ENCODE data around the gene ZNF654.

DNA sequence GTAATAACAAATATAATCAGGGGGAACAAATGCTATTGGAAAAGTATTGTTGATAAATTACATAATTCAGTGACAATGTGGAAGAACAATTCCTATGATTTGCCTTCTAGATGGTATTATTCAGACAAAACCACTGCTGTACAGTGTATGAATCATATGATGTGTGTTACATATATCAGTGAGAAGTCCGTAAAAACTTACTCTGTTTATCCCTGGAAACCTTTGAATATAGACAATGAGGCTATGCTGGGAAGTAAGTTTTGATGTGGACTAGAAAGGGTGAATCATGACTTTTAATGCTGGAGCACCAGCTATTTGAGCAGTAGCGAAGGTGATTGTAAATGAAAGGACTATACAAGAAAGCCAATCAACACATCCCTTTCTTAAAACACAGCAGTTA is 108.6 kb downstream of the ZNF654 start:
- TF ChIP-seq EZH2 (IDR thresholded peaks at IDR 0.05; ENCODE audit: borderline replicate concordance, insufficient read depth, low read length, poor library complexity, severe bottlenecking) (no peak), RAD21 (conservative IDR thresholded peaks at IDR 0.05) (no peak), MXI1 (conservative IDR thresholded peaks at IDR 0.05; ENCODE audit: poor library complexity, severe bottlenecking) (no peak)
- TF ChIP-seq, protein P1, sequence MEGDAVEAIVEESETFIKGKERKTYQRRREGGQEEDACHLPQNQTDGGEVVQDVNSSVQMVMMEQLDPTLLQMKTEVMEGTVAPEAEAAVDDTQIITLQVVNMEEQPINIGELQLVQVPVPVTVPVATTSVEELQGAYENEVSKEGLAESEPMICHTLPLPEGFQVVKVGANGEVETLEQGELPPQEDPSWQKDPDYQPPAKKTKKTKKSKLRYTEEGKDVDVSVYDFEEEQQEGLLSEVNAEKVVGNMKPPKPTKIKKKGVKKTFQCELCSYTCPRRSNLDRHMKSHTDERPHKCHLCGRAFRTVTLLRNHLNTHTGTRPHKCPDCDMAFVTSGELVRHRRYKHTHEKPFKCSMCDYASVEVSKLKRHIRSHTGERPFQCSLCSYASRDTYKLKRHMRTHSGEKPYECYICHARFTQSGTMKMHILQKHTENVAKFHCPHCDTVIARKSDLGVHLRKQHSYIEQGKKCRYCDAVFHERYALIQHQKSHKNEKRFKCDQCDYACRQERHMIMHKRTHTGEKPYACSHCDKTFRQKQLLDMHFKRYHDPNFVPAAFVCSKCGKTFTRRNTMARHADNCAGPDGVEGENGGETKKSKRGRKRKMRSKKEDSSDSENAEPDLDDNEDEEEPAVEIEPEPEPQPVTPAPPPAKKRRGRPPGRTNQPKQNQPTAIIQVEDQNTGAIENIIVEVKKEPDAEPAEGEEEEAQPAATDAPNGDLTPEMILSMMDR (IDR thresholded peaks at IDR 0.05; ENCODE audit: poor library complexity, severe bottlenecking), result no peak
- TF ChIP-seq, protein P2, sequence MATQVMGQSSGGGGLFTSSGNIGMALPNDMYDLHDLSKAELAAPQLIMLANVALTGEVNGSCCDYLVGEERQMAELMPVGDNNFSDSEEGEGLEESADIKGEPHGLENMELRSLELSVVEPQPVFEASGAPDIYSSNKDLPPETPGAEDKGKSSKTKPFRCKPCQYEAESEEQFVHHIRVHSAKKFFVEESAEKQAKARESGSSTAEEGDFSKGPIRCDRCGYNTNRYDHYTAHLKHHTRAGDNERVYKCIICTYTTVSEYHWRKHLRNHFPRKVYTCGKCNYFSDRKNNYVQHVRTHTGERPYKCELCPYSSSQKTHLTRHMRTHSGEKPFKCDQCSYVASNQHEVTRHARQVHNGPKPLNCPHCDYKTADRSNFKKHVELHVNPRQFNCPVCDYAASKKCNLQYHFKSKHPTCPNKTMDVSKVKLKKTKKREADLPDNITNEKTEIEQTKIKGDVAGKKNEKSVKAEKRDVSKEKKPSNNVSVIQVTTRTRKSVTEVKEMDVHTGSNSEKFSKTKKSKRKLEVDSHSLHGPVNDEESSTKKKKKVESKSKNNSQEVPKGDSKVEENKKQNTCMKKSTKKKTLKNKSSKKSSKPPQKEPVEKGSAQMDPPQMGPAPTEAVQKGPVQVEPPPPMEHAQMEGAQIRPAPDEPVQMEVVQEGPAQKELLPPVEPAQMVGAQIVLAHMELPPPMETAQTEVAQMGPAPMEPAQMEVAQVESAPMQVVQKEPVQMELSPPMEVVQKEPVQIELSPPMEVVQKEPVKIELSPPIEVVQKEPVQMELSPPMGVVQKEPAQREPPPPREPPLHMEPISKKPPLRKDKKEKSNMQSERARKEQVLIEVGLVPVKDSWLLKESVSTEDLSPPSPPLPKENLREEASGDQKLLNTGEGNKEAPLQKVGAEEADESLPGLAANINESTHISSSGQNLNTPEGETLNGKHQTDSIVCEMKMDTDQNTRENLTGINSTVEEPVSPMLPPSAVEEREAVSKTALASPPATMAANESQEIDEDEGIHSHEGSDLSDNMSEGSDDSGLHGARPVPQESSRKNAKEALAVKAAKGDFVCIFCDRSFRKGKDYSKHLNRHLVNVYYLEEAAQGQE (IDR thresholded peaks at IDR 0.05; ENCODE audit: borderline replicate concordance), result no peak
